ENCODE results near the gene VTI1A. TPM values are rescaled to one million over a fixed set of nuclear protein-coding genes. Genes with fewer than 3 reads are reported as not detected.
A peak's percentile ranks its signal among the peaks of the same experiment; 100 is the strongest.

Gene VTI1A
- total and polyA plus RNA-seq, 2 experiments from 2014 or later: 26.8 to 31.0 TPM

- no peak for TF ChIP-seq CTCF (conservative IDR thresholded peaks at IDR 0.05; ENCODE audit: low read depth in 2 of 2)
- TF ChIP-seq EZH2 (IDR thresholded peaks at IDR 0.05; ENCODE audit: low read depth, unreplicated experiment): no peak
- no peak for TF ChIP-seq POLR2AphosphoS5 (IDR thresholded peaks at IDR 0.05; ENCODE audit: low read depth)
These were observed 331.6 kb downstream of the VTI1A start (continued) for GRCh38 chr10:112778579-112778978.

DNA sequence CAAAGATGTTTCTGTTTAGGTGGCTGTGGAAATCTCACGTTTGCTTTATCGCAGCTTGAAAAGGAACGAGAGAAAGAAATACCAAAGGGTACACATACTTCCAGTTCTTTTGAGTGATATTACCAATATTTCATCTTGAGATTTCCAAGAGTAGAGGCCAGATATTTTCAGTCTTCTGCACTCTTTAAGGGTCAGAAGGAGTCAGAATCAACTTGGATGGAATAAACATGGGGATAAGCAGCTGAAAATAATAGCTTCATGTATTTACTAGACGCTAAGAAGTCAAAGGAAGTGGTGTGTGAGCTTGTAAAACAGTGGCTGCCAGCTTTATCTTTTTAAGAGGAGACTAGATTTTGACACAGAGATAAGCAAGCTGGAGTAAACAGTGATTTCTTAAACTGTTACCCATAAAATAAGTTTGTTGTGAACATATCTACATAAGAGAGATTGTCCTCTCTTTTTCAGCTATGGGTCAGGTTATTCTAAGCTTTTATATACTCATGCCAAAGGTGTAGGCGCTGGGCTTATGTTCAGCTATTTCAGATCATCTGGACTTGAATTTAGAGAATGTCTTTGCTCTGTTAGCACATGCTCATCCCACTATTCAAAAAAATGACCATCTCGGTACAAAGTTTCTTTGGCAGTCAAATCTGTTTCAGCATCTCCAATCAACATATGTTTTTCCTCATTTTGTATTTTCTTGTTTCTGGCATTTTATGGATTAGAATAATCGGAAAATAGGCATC, 332.2 kb downstream of the VTI1A start:
- no peaks in the 10 kb centered on the region for H3K9me2 ChIP-seq (ENCODE audit: insufficient read depth)
- Mint-ChIP-seq H3K4me3 (no peak overlapping the region), H3K36me3 (ENCODE audit: low read depth) (no peaks in the 10 kb centered on the region), H3K27ac (no peak overlapping the region), H3K4me1 (peaks cover 20% of the 10 kb centered on the region), H3K27me3 (ENCODE audit: insufficient read depth, low read depth, poor library complexity) (no peaks in the 10 kb centered on the region), H3K9me3 (no peaks in the 10 kb centered on the region)
- H3K4me3 ChIP-seq: no peak overlapping the region
- DNase-seq (ENCODE audit: low spot score): no peak
- no peaks in the 10 kb centered on the region for H3K27me3 ChIP-seq (ENCODE audit: insufficient read depth)
- no peaks in the 10 kb centered on the region for H3K79me2 ChIP-seq (replicated peaks; ENCODE audit: insufficient read depth)
- no peaks in the 10 kb centered on the region for H4K20me1 ChIP-seq (replicated peaks; ENCODE audit: insufficient read depth)
- H3K4me2 ChIP-seq: no peak overlapping the region
- 0 out of 2 replicates have a peak overlapping the region, but pooled peaks have one; percentile 6 for H3K27ac ChIP-seq (ENCODE audit: low read depth)
- ATAC-seq: no peak
- no peaks in the 10 kb centered on the region for H3K36me3 ChIP-seq (ENCODE audit: insufficient read depth)
- H3K4me1 ChIP-seq (ENCODE audit: insufficient read depth): peaks cover 7% of the 10 kb centered on the region; the same call in 1 of the 2 replicates
- H3F3A ChIP-seq (replicated peaks; ENCODE audit: low read depth): no peaks in the 10 kb centered on the region
- no peak overlapping the region for H2AFZ ChIP-seq
- no peak for TF ChIP-seq EZH2 (IDR thresholded peaks at IDR 0.05; ENCODE audit: low read depth, unreplicated experiment)
- no peak for TF ChIP-seq JUNB (IDR thresholded peaks at IDR 0.05; ENCODE audit: unreplicated experiment)
- TF ChIP-seq ZNF331 (CRISPR knock-in tag; IDR thresholded peaks at IDR 0.05; ENCODE audit: low read depth): no peak
- no peak for TF ChIP-seq NANOG (IDR thresholded peaks at IDR 0.05; ENCODE audit: borderline replicate concordance)
- TF ChIP-seq, protein P1, sequence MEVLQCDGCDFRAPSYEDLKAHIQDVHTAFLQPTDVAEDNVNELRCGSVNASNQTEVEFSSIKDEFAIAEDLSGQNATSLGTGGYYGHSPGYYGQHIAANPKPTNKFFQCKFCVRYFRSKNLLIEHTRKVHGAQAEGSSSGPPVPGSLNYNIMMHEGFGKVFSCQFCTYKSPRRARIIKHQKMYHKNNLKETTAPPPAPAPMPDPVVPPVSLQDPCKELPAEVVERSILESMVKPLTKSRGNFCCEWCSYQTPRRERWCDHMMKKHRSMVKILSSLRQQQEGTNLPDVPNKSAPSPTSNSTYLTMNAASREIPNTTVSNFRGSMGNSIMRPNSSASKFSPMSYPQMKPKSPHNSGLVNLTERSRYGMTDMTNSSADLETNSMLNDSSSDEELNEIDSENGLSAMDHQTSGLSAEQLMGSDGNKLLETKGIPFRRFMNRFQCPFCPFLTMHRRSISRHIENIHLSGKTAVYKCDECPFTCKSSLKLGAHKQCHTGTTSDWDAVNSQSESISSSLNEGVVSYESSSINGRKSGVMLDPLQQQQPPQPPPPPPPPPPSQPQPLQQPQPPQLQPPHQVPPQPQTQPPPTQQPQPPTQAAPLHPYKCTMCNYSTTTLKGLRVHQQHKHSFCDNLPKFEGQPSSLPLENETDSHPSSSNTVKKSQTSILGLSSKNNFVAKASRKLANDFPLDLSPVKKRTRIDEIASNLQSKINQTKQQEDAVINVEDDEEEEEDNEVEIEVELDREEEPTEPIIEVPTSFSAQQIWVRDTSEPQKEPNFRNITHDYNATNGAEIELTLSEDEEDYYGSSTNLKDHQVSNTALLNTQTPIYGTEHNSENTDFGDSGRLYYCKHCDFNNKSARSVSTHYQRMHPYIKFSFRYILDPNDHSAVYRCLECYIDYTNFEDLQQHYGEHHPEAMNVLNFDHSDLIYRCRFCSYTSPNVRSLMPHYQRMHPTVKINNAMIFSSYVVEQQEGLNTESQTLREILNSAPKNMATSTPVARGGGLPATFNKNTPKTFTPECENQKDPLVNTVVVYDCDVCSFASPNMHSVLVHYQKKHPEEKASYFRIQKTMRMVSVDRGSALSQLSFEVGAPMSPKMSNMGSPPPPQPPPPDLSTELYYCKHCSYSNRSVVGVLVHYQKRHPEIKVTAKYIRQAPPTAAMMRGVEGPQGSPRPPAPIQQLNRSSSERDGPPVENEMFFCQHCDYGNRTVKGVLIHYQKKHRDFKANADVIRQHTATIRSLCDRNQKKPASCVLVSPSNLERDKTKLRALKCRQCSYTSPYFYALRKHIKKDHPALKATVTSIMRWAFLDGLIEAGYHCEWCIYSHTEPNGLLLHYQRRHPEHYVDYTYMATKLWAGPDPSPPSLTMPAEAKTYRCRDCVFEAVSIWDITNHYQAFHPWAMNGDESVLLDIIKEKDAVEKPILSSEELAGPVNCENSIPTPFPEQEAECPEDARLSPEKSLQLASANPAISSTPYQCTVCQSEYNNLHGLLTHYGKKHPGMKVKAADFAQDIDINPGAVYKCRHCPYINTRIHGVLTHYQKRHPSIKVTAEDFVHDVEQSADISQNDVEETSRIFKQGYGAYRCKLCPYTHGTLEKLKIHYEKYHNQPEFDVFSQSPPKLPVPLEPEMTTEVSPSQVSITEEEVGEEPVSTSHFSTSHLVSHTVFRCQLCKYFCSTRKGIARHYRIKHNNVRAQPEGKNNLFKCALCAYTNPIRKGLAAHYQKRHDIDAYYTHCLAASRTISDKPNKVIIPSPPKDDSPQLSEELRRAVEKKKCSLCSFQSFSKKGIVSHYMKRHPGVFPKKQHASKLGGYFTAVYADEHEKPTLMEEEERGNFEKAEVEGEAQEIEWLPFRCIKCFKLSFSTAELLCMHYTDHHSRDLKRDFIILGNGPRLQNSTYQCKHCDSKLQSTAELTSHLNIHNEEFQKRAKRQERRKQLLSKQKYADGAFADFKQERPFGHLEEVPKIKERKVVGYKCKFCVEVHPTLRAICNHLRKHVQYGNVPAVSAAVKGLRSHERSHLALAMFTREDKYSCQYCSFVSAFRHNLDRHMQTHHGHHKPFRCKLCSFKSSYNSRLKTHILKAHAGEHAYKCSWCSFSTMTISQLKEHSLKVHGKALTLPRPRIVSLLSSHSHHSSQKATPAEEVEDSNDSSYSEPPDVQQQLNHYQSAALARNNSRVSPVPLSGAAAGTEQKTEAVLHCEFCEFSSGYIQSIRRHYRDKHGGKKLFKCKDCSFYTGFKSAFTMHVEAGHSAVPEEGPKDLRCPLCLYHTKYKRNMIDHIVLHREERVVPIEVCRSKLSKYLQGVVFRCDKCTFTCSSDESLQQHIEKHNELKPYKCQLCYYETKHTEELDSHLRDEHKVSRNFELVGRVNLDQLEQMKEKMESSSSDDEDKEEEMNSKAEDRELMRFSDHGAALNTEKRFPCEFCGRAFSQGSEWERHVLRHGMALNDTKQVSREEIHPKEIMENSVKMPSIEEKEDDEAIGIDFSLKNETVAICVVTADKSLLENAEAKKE (CRISPR knock-in tag; IDR thresholded peaks at IDR 0.05): no peak
- no peak for TF ChIP-seq EZH2phosphoT487 (IDR thresholded peaks at IDR 0.05; ENCODE audit: unreplicated experiment)
- TF ChIP-seq CREB1 (CRISPR knock-in tag; IDR thresholded peaks at IDR 0.05; ENCODE audit: low read depth): no peak
- no peak for TF ChIP-seq POLR2AphosphoS5 (IDR thresholded peaks at IDR 0.05; ENCODE audit: low read depth)
- no peak for TF ChIP-seq STAT1 (IDR thresholded peaks at IDR 0.05; ENCODE audit: unreplicated experiment)
- no peak for TF ChIP-seq REST (IDR thresholded peaks at IDR 0.05; ENCODE audit: unreplicated experiment)
